GM12878 (cell line): ENCODE measurements around the gene DCLK2. TPM values are rescaled to one million over a fixed set of nuclear protein-coding genes. Genes with fewer than 3 reads are reported as not detected.

Experiments
- ATAC-seq: fragments of 200-7000 bp; cut with Tn5 transposase; 3 replicates; pipeline ENCODE4 v1.9.1; 2020; ENCODE audit warnings: mild to moderate bottlenecking, moderate library complexity
- BruUV-seq: library from RNA; stranded (reverse); fragments of 400-500 nt; replicated peaks from 2 replicates; lab custom pipeline; 2021; lab: Mats Ljungman, UMichigan
- CTCF ChIA-PET: fragments of 300-600 bp; sonication (Branson Sonifier 250); formaldehyde crosslinking; extraction: SDS; loops from one replicate; lab custom pipeline; 2021; ENCODE audit warnings: inconsistent platforms; lab: Yijun Ruan, JAX
- POLR2A ChIA-PET: fragments of 350-600 bp; formaldehyde crosslinking; extraction: SDS; loops from one replicate; lab custom pipeline; 2021; ENCODE audit warnings: inconsistent platforms; lab: Charles Lee
- RAD21 ChIA-PET: fragments of 300-600 bp; sonication (Branson Sonifier 250); formaldehyde crosslinking; loops from one replicate; lab custom pipeline; 2023; ENCODE audit warnings: antibody characterized with exemption; ENCODE audit not compliant: unreplicated experiment; lab: Charles Lee
- SMC1A ChIA-PET: fragments of 300-600 bp; sonication (Branson Sonifier 250); formaldehyde crosslinking; loops from one replicate; lab custom pipeline; 2023; ENCODE audit not compliant: unreplicated experiment, uncharacterized antibody; lab: Charles Lee
- DNase-seq: peaks from one replicate; pipeline ENCODE4 v3.0.0-alpha.2; 2011; ENCODE audit warnings: low read depth, low spot score
- FAIRE-seq: peaks from 3 replicates; lab custom pipeline; 2011; peaks lifted over from hg19 to GRCh38; lab: Jason Lieb, UNC
- H2AFZ ChIP-seq: 2 replicates; pipeline ENCODE4 v1.6.0; 2011; ENCODE audit warnings: low read depth, low read length, control low read depth; ENCODE audit not compliant: control insufficient read depth
- H3K27ac ChIP-seq: 2 replicates; pipeline ENCODE4 v1.5.1; 2011; ENCODE audit warnings: control low read depth; ENCODE audit not compliant: control insufficient read depth, insufficient read depth
- H3K27me3 ChIP-seq, 2 experiments: replicated peaks in 1 of 2; 2 replicates each; pipeline versions ENCODE4 v1.6.0 to v1.6.1; 2011; ENCODE audit warnings: low read length in 1 of 2; ENCODE audit not compliant: control insufficient read depth in 2 of 2, insufficient read depth in 2 of 2
- H3K36me3 ChIP-seq, 2 experiments: 2 replicates each; pipeline ENCODE4 v1.5.1; 2011; ENCODE audit warnings: low read length in 1 of 2; ENCODE audit not compliant: control insufficient read depth in 2 of 2, insufficient read depth in 2 of 2
- H3K4me1 ChIP-seq: 2 replicates; pipeline ENCODE4 v1.6.1; 2011; ENCODE audit warnings: mild to moderate bottlenecking, low read length, moderate library complexity, mixed read lengths; ENCODE audit not compliant: control insufficient read depth, insufficient read depth
- H3K4me2 ChIP-seq: 2 replicates; pipeline ENCODE4 v1.6.0; 2011; ENCODE audit warnings: control low read depth; ENCODE audit not compliant: control insufficient read depth, insufficient read depth
- H3K4me3 ChIP-seq: fragments of 200-600 bp; sonication (generic); 2 replicates; pipeline ENCODE4 v1.5.1; 2016
- H3K79me2 ChIP-seq: 2 replicates; pipeline ENCODE4 v1.6.0; 2011; ENCODE audit warnings: low read length; ENCODE audit not compliant: control insufficient read depth, insufficient read depth
- H3K9ac ChIP-seq: 2 replicates; pipeline ENCODE4 v1.8.0; 2011; ENCODE audit warnings: low read length, control low read depth, mixed read lengths; ENCODE audit not compliant: control insufficient read depth, insufficient read depth
- H3K9me3 ChIP-seq: replicated peaks from 3 replicates; pipeline ENCODE4 v1.5.1; 2011; ENCODE audit warnings: mild to moderate bottlenecking, low read length; ENCODE audit not compliant: control insufficient read depth, insufficient read depth
- H4K20me1 ChIP-seq: 2 replicates; pipeline ENCODE4 v1.6.0; 2011; ENCODE audit not compliant: control insufficient read depth, insufficient read depth
- BACH1 ChIP-seq: fragments of 450-650 bp; IDR thresholded peaks from 2 replicates; pipeline ENCODE4 v1.6.1; 2017; ENCODE audit warnings: mild to moderate bottlenecking, borderline replicate concordance
- BCL11A ChIP-seq: IDR thresholded peaks from 2 replicates; pipeline ENCODE4 v1.6.1; 2011; ENCODE audit warnings: low read depth, low read length
- CREM ChIP-seq: IDR thresholded peaks from 2 replicates; pipeline ENCODE4 v1.6.1; 2014; ENCODE audit warnings: antibody characterized with exemption, low read depth
- EED ChIP-seq: sonication (generic); IDR thresholded peaks from 2 replicates; pipeline ENCODE4 v1.6.1; 2016; ENCODE audit warnings: antibody characterized with exemption, low read depth
- HDAC2 ChIP-seq: fragments of 200-600 bp; sonication (generic); IDR thresholded peaks from 2 replicates; pipeline ENCODE4 v1.6.1; 2017
- IRF3 ChIP-seq: fragments of 450-650 bp; IDR thresholded peaks from 2 replicates; pipeline ENCODE4 v1.6.1; 2014; ENCODE audit warnings: mild to moderate bottlenecking
- JUNB ChIP-seq: IDR thresholded peaks from 2 replicates; pipeline ENCODE4 v1.6.1; 2016; ENCODE audit warnings: antibody characterized with exemption, mild to moderate bottlenecking
- LARP7 ChIP-seq: fragments of 450-650 bp; IDR thresholded peaks from 2 replicates; pipeline ENCODE4 v1.6.1; 2017; ENCODE audit warnings: mild to moderate bottlenecking
- MXI1 ChIP-seq: fragments of 150-350 bp; IDR thresholded peaks from 2 replicates; pipeline ENCODE4 v1.6.1; 2011; ENCODE audit warnings: low read depth, mild to moderate bottlenecking, inconsistent platforms, low read length, improper control_type of control experiment
- NR2C1 ChIP-seq: fragments of 450-650 bp; IDR thresholded peaks from 2 replicates; pipeline ENCODE4 v1.6.1; 2017; ENCODE audit warnings: antibody characterized with exemption, mild to moderate bottlenecking, moderate library complexity
- PBX3 ChIP-seq: IDR thresholded peaks from 2 replicates; pipeline ENCODE4 v1.6.1; 2011; ENCODE audit warnings: mild to moderate bottlenecking, low read depth, low read length, moderate library complexity; ENCODE audit not compliant: insufficient replicate concordance
- RB1 ChIP-seq: fragments of 450-650 bp; formaldehyde crosslinking; IDR thresholded peaks from 2 replicates; pipeline ENCODE4 v1.6.1; 2017; ENCODE audit warnings: mild to moderate bottlenecking, borderline replicate concordance
- RBBP5 ChIP-seq: fragments of 200-600 bp; sonication (generic); conservative IDR thresholded peaks from 2 replicates; pipeline ENCODE4 v1.6.1; 2016
- RFX5 ChIP-seq: IDR thresholded peaks from 2 replicates; pipeline ENCODE4 v1.6.1; 2011; ENCODE audit warnings: low read depth, low read length, improper control_type of control experiment
- SMC3 ChIP-seq: IDR thresholded peaks from 2 replicates; pipeline ENCODE4 v1.6.1; 2011; ENCODE audit warnings: low read length, improper control_type of control experiment, borderline replicate concordance
- SPI1 ChIP-seq: IDR thresholded peaks from 2 replicates; pipeline ENCODE4 v1.6.1; 2011; ENCODE audit warnings: low read depth, mild to moderate bottlenecking, low read length, moderate library complexity, borderline replicate concordance; ENCODE audit not compliant: insufficient read depth
- TBL1XR1 ChIP-seq: IDR thresholded peaks from 2 replicates; pipeline ENCODE4 v1.6.1; 2012; ENCODE audit warnings: low read depth, low read length, improper control_type of control experiment
- TCF7 ChIP-seq: IDR thresholded peaks from 2 replicates; pipeline ENCODE4 v1.6.1; 2014; ENCODE audit warnings: antibody characterized with exemption, borderline replicate concordance
- WRNIP1 ChIP-seq: IDR thresholded peaks from 2 replicates; pipeline ENCODE4 v1.6.1; 2011; ENCODE audit warnings: low read depth, low read length, improper control_type of control experiment, borderline replicate concordance
- WGBS: methylation state at CpG from one replicate; pipeline ENCODE4 v1.1.6; 2016; ENCODE audit warnings: low lambda C conversion rate; ENCODE audit not compliant: insufficient replicate concordance, insufficient coverage; ENCODE audit errors: missing lambda C conversion rate; 5-methylcytosine and 5-hydroxymethylcytosine counted together
- in situ Hi-C: fragments of 300-500 bp; cut with MboI; formaldehyde crosslinking; loops from 9 replicates; pipeline ENCODE4 v1.14.3; 2018; ENCODE audit warnings: mixed read lengths
- intact Hi-C: fragments of 100-400 bp; cut with micrococcal nuclease; formaldehyde crosslinking; loops from one replicate; pipeline ENCODE4 v1.14.2; 2022; ENCODE audit not compliant: unreplicated experiment
- polyA plus RNA-seq, 11 experiments: library from polyadenylated mRNA; depleted of rRNA in 4 of 11; unstranded in 6 of 11; stranded (reverse) in 5 of 11; fragments of >200 nt; fragmentation: Nextera tagmentation in 4 of 11; fragmentation: Illumina TruSeq in 1 of 11; extraction: Ambion mirVana in 4 of 11; extraction: Trizol in 1 of 11; gene quantifications; 1 replicate in 1 of 11; 2 replicates in 10 of 11; pipeline versions ENCODE4 v1.2.1 to v1.2.3, GENCODE V29; 2011 to 2016; ENCODE audit warnings: inconsistent platforms in 2 of 11, missing spikeins in 2 of 11, low read depth in 1 of 11
- total RNA-seq, 4 experiments: library from RNA; depleted of rRNA in 3 of 4; stranded (reverse); fragments of >200 nt in 3 of 4; fragmentation: Illumina TruSeq in 1 of 4; extraction: Trizol in 1 of 4; gene quantifications; 2 replicates each; pipeline versions ENCODE4 v1.2.1 to v1.2.3, GENCODE V29; 2013 to 2021

DCLK2 gene
- total and polyA plus RNA-seq, 10 of the 15 experiments (the other 5 are each of a cell fraction or from before 2014, with no cell fraction given) = not detected

GRCh38 chr4:150305995-150306394 lies 227.8 kb downstream of the DCLK2 start:
- no peaks in the 10 kb centered on the region for H4K20me1 ChIP-seq
- no peak for ATAC-seq
- no peak overlapping the region for H3K4me3 ChIP-seq
- no peak overlapping the region for H2AFZ ChIP-seq
- H3K27ac ChIP-seq = no peak overlapping the region
- ChIA-PET RAD21 (interaction anchor here (1.2 kb wide), 1 partner anchor 561 kb away, joined by 3 read pairs; no protein-coding TSS in a partner anchor), POLR2A (no interaction called here), CTCF (interaction anchor here (1.4 to 2.3 kb wide), 2 partner anchors 8 to 561 kb away, joined by 4 to 11 read pairs; no protein-coding TSS in a partner anchor), SMC1A (interaction anchor here (1.0 to 2.5 kb wide), 3 partner anchors 12 to 561 kb away, joined by 3 to 7 read pairs (median 3); no protein-coding TSS in a partner anchor)
- no peak overlapping the region for H3K4me2 ChIP-seq
- no peaks in the 10 kb centered on the region for H3K9me3 ChIP-seq
- no peak overlapping the region for H3K9ac ChIP-seq
- intact Hi-C loops (no loop called here), in situ Hi-C loops (no loop called here)
- FAIRE-seq = no peak
- no peaks in the 10 kb centered on the region for H3K4me1 ChIP-seq
- H3K79me2 ChIP-seq = no peaks in the 10 kb centered on the region
- TF ChIP-seq PBX3 (no peak), EED (no peak)
- H3K27me3 ChIP-seq = no peaks in the 10 kb centered on the region
- BruUV-seq = no TSS peak
- WGBS = 100% methylated on average over 2 of the region's 2 CpGs
- no peaks in the 10 kb centered on the region for H3K36me3 ChIP-seq
- DNase-seq = no peak

GRCh38 chr4:150306719-150307118 lies 228.5 kb downstream of the DCLK2 start:
- 83% methylated on average over 1 of the region's 1 CpG for WGBS
- ChIA-PET RAD21 (interaction anchor here (1.2 kb wide), 1 partner anchor 560 kb away, joined by 3 read pairs; no protein-coding TSS in a partner anchor), POLR2A (no interaction called here), CTCF (interaction anchor here (1.4 to 2.3 kb wide), 2 partner anchors 9 to 560 kb away, joined by 4 to 11 read pairs; no protein-coding TSS in a partner anchor), SMC1A (interaction anchor here (0.7 to 1.0 kb wide), 3 partner anchors 9 to 561 kb away, joined by 3 read pairs; no protein-coding TSS in a partner anchor)
- Histone ChIP-seq H3K27me3 (no peaks in the 10 kb centered on the region), H3K9me3 (no peaks in the 10 kb centered on the region), H2AFZ (no peak overlapping the region), H3K4me2 (no peak overlapping the region), H3K79me2 (no peaks in the 10 kb centered on the region), H4K20me1 (no peaks in the 10 kb centered on the region), H3K4me3 (no peak overlapping the region), H3K36me3 (no peaks in the 10 kb centered on the region), H3K27ac (no peak overlapping the region), H3K4me1 (no peaks in the 10 kb centered on the region), H3K9ac (no peak overlapping the region)
- intact Hi-C loops = no loop called here
- FAIRE-seq (no peak), ATAC-seq (no peak), DNase-seq (no peak)
- BruUV-seq = no TSS peak
- TF ChIP-seq LARP7 (no peak), IRF3 (no peak), RFX5 (no peak), CREM (no peak), TBL1XR1 (no peak), WRNIP1 (no peak), SPI1 (no peak), TCF7 (no peak), RB1 (no peak), JUNB (no peak), SMC3 (no peak), MXI1 (no peak), BCL11A (no peak), HDAC2 (no peak), RBBP5 (no peak), NR2C1 (no peak), BACH1 (no peak)
- in situ Hi-C loops = no loop called here
